ENCODE data around the gene AQP12B.

The AQP12B gene

GRCh38 chr2:240717681-240718581, 35.2 kb upstream of the AQP12B start:
- no peak for DNase-seq

- no peak for DNase-seq
Observed at GRCh38 chr2:240717181-240717641, 34.5 kb upstream of the AQP12B start.

DNA sequence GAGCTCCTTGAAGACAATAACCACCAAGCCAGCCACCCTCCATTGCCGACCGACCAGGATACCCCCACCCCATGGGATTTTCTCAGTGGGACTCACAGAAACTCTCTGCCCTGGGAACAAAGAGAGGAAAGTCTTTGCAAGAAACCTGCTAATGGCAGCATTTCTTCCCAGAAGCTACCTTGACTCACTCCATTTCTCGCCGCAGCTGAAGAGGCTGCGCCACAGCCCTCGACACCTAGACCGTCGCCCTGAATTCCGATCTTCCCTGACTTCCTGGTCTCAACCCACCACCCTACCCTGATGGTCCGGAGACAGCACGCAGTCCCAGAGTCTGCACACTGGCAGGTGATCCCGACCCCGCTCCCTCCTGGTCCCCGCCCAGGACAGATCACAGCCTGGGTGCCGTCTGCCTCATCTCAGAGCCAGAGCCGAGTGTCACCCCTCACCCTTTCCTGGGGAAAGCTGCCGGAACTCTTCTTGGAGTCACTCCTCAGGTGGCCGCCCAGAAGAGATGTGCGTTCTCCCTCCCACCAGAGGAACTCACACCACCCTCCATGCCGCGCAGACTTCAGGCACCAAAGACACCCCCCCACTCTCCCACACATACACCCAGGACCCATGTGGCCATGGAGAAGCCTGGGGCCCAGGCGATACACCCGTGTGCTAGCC, 33.6 kb upstream of the AQP12B start:
- no peak for DNase-seq

DNA sequence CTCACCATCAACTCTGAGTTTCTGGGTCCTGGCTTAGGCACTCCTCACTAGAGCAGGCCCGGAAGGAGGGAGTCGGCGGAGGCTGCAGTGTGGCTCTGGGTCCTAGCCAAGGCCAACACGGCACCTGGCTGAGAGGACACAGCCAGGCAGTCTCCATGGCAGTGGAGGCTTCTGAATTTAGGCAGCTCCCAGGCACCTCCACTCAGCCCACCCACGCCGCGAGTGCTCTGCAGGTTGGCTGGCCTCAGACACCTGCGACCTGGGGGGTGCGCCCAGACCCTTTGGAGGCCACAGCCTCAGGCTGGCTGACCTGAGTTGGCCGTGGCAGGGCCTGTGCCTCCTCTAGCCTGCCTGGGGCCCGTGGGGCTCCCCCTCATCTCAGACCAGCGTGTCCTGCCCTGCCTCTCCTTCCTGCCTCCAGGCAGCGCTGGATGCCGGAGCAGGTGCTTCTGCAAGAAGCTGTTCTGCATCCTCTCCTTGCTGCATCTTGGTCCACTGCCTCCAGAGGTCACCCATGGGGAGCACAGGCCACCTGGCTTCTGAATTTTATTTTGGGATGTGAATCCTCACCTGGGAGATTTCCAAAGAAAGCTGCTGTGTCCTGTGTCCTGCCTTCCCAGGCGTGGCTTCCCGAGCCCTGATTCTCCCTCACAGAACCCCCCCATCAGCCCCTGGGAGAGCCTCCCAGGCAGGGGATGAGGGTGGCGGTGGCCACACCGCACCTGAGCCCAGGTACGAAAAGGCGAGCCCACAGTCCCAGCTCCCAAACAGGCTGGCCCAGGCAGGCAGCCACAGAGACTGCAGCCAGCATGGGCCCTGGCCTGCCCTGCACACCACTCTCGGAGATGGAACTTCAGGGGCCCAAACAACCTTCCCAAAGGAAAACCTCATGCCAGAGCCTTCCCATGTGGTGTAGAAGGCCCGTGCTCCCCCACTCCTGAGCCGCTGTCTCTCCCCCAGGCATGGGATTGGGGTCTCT, 32.4 kb upstream of the AQP12B start:
- DNase-seq: no peak

DNA sequence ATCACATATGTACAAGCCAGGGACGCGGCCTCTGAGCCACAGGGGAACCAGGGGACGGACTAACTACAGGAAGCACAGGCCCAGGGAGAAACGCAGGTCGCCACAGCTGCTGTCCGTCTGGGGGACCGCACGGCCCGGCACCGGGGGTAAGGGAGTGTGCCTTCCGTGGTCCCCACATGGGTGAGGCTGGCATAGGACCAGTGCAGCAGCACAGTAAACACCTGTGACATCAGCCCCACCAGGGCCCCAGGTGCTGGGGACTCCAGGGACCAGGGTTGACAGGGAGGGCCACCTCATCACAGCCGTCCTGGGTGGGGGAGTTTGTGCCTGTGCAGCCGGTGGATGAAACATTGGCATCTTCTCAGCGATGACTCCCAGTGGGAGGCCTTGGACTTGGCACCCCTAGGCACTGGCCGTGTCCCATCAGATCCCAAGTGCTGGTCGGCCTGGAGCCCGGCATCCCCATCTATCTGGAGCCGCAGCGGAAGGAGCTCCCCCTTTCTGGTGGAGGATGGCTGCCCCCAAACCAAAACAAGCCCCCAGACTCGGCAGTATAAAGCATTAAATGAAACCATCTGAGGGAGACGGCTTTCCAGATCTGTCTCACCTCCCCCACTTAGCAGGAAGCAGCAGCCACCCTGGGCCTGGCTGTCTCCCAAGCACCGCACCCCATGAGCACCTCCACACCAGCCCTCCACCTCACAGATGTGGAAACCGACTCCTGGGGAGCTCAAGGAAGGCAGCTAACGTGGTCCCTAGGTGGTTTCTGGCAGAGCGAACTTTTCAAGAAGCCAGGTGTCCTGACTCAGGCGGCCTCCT, 31.5 kb upstream of the AQP12B start:
- no peak for DNase-seq

- no peak for DNase-seq
Observed at GRCh38 chr2:240713071-240713927, 30.6 kb upstream of the AQP12B start.

GRCh38 chr2:240712121-240712520, 29.4 kb upstream of the AQP12B start:
- no peak for DNase-seq

- no peak for DNase-seq
Observed at GRCh38 chr2:240711701-240712100, 29.0 kb upstream of the AQP12B start.

- no peak for DNase-seq
Observed at GRCh38 chr2:240711296-240711695, 28.6 kb upstream of the AQP12B start.

GRCh38 chr2:240708457-240708856, 25.8 kb upstream of the AQP12B start:
- DNase-seq: no peak

DNA sequence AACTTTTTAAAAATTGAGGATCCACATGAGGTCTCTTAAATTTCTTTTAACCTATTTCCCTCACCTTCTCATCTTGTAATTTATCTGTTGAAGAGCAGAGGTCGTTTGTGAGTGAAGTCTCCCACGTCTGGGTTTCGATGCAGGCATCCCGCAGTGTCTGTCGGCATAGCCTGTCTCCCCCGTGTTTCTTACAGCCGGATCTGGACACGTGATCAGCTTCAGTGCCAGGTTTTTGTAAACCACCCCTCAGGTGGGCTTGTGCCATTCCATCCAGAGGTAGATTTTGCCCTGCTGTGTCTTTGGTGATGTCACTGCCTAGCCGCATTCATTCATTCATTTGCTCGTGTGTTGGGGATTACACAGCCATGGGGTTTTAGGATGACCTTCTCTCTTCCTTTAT, 25.1 kb upstream of the AQP12B start:
- no peak for DNase-seq

DNA sequence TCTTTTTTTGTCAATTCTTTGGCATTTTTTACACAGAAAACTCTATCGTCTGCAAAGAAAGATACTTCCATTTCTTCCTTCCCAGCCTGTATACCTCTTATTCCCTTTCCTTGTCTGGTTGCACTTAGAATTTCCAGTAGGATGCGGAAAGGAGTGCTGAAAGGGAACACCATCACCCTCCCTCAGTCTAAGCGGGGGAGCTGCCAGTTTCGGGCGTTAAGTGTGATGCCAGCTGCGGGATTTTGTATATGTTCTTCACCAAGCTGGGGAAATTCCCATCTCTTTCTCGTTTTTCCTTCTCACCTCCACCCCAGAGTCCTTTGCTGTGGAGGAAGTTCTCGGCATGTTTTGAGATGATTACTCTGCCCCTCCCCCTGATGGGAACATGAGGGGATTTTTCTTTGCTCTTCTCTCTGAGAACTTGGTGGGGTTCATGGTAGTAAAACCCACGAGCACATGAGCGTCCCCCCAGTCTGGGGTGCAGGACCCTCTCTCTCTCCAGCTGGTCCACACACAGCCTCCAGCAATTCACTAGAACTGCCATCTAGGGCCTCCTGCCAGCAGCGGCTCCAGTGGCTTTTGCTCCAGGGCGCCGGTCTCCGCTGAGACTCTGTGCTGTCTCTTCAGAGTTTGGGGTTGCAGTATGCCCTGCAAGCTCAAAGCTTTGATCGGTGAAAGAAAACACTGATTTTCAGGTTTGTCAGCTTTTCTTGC, 24.5 kb upstream of the AQP12B start:
- DNase-seq: no peak

GRCh38 chr2:240705204-240705791, 22.6 kb upstream of the AQP12B start:
- no peak for DNase-seq

GRCh38 chr2:240704651-240705050, 22.0 kb upstream of the AQP12B start:
- no peak for DNase-seq

DNA sequence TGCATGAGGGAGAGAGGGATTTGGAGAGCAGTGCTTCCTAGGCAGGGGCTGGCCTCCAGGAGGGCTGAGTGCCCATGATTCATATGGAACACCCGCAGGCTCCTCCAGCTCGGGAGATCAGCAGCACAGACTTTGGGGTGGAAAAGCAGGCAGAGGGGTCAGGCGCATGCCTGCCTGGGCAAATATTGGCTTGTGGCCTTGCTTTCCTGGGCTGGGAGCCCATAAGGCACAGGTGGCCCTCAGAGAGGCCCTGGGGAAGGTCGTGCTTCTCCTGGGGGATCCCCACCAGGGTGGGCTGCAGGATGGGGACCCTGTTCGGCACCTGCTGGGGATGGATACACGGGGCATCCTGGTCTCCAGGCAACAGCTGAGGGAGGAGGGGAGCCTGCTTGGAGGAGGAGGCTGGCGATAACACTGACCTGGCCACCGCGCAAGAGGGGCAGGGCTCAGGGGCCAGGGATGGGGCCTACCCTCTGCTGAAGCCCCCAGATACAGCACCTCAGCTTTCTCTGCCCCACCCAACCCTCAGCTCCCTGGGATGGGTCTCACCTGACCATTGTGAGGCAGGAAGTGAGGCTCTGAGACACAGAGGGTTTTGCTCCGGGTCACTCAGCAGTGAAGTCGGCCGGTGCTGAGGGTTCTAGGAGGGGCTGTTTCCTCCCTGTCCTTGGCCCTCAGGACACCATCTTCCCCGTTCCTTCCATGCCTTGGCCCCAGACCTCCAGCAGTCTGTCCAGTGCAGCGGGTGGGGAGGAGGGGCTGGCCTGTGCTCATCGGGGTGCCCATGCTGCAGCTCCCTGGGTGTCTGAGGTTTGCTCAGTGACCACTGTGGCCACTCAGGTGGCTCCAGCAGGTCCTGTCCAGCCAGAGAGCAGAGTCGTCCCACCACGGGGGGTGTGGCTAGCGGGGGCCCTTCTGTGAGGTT, 21.0 kb upstream of the AQP12B start:
- DNase-seq: no peak

DNA sequence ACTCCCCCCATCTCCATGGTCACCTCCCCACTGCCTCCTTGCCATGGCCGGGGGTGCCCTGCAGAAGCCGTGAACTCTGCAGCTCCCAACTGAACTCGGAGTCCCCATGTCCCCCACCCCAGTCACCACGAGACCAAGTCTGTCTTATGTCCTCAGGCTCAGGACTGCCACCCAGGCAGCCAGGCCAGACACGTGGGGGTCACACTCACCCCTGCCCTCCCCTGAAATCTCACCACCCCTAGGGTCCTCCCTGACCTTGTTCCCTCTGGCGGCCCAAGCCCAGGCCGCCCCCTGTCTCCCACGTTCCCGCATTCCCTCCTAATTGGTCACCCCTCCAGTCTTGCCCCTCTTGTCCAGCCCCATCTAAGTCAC, 19.9 kb upstream of the AQP12B start:
- no peak for DNase-seq

GRCh38 chr2:240701736-240702639, 19.3 kb upstream of the AQP12B start:
- DNase-seq: no peak
